Measurements from ENCODE around the gene YWHAQ. TPM values are rescaled to one million over a fixed set of nuclear protein-coding genes. Genes with fewer than 3 reads are reported as not detected.

YWHAQ gene
- total and polyA plus RNA-seq, 8 donors: 104 to 226 (median 150) TPM

- Histone ChIP-seq H3K27me3 (no peaks in the 10 kb centered on the region), H3K9me3 (no peaks in the 10 kb centered on the region), H3K4me3 (no peak overlapping the region), H3K36me3 (peaks cover 2 to 10% (median 8%) of the 10 kb centered on the region in 4 donors), H3K27ac (peak overlapping the region in 3 of 5 donors; percentile 10 to 98 (median 94)), H3K4me1 (peaks cover 20 to 38% (median 31%) of the 10 kb centered on the region in 4 donors)
- peak in 1 of 2 donors; percentile 32 for DNase-seq
- intact Hi-C loops (cut with DNase I; ENCODE audit: low total_unique reads): no loop called here
- no peak for TF ChIP-seq EP300 (IDR thresholded peaks at IDR 0.05)
- no peak for TF ChIP-seq POLR2A (IDR thresholded peaks at IDR 0.05)
- TF ChIP-seq, protein P1, sequence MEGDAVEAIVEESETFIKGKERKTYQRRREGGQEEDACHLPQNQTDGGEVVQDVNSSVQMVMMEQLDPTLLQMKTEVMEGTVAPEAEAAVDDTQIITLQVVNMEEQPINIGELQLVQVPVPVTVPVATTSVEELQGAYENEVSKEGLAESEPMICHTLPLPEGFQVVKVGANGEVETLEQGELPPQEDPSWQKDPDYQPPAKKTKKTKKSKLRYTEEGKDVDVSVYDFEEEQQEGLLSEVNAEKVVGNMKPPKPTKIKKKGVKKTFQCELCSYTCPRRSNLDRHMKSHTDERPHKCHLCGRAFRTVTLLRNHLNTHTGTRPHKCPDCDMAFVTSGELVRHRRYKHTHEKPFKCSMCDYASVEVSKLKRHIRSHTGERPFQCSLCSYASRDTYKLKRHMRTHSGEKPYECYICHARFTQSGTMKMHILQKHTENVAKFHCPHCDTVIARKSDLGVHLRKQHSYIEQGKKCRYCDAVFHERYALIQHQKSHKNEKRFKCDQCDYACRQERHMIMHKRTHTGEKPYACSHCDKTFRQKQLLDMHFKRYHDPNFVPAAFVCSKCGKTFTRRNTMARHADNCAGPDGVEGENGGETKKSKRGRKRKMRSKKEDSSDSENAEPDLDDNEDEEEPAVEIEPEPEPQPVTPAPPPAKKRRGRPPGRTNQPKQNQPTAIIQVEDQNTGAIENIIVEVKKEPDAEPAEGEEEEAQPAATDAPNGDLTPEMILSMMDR (IDR thresholded peaks at IDR 0.05): no peak
- TF ChIP-seq POLR2AphosphoS5 (IDR thresholded peaks at IDR 0.05): no peak
- 81 to 92% (median 87%) methylated on average over 13 of the region's 13 CpGs for WGBS, 5 donors
Measured at GRCh38 chr2:9631878-9632700, 1.3 kb upstream of the YWHAQ start.

GRCh38 chr2:9631553-9631819 lies 689 bp upstream of the YWHAQ start:
- Histone ChIP-seq H3K4me3 (peak overlapping the region; percentile 62 to 91 (median 74)), H3K27me3 (no peaks in the 10 kb centered on the region), H3K36me3 (peaks cover 2 to 15% (median 10%) of the 10 kb centered on the region in 4 donors), H3K27ac (peak overlapping the region; percentile 72 to 98 (median 97)), H3K4me1 (peaks cover 21 to 44% (median 36%) of the 10 kb centered on the region in 4 donors), H3K9me3 (no peaks in the 10 kb centered on the region)
- WGBS, 5 donors: 20 to 34% (median 27%) methylated on average over 4 of the region's 4 CpGs
- no peak for TF ChIP-seq POLR2A (IDR thresholded peaks at IDR 0.05)
- TF ChIP-seq, protein P1 (IDR thresholded peaks at IDR 0.05): no peak
- intact Hi-C loops (cut with DNase I; ENCODE audit: low total_unique reads): no loop called here
- DNase-seq: no peak

DNA sequence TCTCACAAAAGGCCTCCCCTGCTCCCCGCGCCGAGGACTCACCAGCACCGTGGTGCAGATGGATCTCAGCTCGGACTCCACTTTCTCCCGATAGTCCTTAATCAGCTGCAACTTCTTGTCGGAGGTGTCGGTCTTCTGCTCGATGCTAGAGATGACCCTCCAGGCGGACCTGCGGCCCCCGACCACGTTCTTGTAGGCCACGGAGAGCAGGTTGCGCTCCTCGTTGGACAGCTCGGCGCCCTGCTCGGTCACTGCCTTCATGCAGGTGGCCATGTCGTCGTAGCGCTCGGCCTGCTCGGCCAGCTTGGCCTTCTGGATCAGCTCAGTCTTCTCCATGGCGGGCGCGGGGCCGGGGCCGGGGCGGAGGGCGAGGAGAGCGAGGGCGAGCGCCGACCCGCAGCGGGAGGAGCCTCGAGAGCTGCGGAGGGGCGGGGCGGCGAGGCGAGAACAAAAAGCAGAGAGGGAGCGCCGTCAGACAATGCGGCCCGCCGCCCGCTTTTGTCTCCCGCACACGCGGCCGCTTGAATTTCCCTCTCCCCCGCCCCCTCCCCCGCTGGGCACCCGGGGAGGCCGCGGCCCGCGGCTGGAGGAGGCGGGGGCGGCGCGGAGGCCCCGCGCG lies 571 bp downstream of the YWHAQ start:
- Histone ChIP-seq H3K9me3 (no peaks in the 10 kb centered on the region), H3K4me1 (peaks cover 21 to 55% (median 45%) of the 10 kb centered on the region in 4 donors), H3K36me3 (peaks cover 2 to 21% (median 12%) of the 10 kb centered on the region in 4 donors), H3K4me3 (peak overlapping the region; percentile 62 to 91 (median 74)), H3K27ac (peak overlapping the region; percentile 94 to 99 (median 98)), H3K27me3 (no peaks in the 10 kb centered on the region)
- peak; percentile 76 to 94 for DNase-seq
- intact Hi-C loops (cut with DNase I; ENCODE audit: low total_unique reads): no loop called here
- 0 to 1% (median 0%) methylated on average over 6 to 67 of the region's 67 CpGs for WGBS, 5 donors
- TF ChIP-seq POLR2A (IDR thresholded peaks at IDR 0.05) (no peak), POLR2AphosphoS5 (IDR thresholded peaks at IDR 0.05) (no peak), EP300 (IDR thresholded peaks at IDR 0.05) (no peak)
- TF ChIP-seq, protein P1 (IDR thresholded peaks at IDR 0.05): no peak

GRCh38 chr2:9629222-9630116 lies 1.3 kb downstream of the YWHAQ start:
- intact Hi-C loops (cut with DNase I; ENCODE audit: low total_unique reads): no loop called here

More at GRCh38 chr2:9629222-9630116, 1.3 kb downstream of the YWHAQ start:
- Histone ChIP-seq H3K27me3 (no peaks in the 10 kb centered on the region), H3K4me3 (peak overlapping the region; percentile 62 to 91 (median 74)), H3K4me1 (peaks cover 21 to 63% (median 47%) of the 10 kb centered on the region in 4 donors), H3K36me3 (peaks cover 2 to 23% (median 12%) of the 10 kb centered on the region in 4 donors), H3K9me3 (no peaks in the 10 kb centered on the region), H3K27ac (peak overlapping the region; percentile 94 to 99 (median 98))
- no peak for TF ChIP-seq POLR2A (IDR thresholded peaks at IDR 0.05)
- TF ChIP-seq, protein P1 (IDR thresholded peaks at IDR 0.05): no peak
- TF ChIP-seq EP300 (IDR thresholded peaks at IDR 0.05): no peak
- no peak for TF ChIP-seq POLR2AphosphoS5 (IDR thresholded peaks at IDR 0.05)
- DNase-seq: peak in 1 of 2 donors; percentile 29
- 3 to 7% (median 3%) methylated on average over 20 of the region's 20 CpGs for WGBS, 5 donors
